Measurements from ENCODE around the gene TEX2. TPM values are rescaled to one million over a fixed set of nuclear protein-coding genes. Genes with fewer than 3 reads are reported as not detected.

TEX2 gene
- total and polyA plus RNA-seq, 2 donors (not counting 1 experiment from before 2014, with no cell fraction given) = 4.0 to 7.6 TPM

- no peaks in the 10 kb centered on the region for H3K4me1 ChIP-seq (ENCODE audit: control insufficient read depth in 2 of 2, insufficient read depth in 2 of 2, low read length in 2 of 2)
Observed at GRCh38 chr17:64160378-64160777, 102.7 kb downstream of the TEX2 start.

GRCh38 chr17:64158831-64159590 lies 104.0 kb downstream of the TEX2 start:
- Mint-ChIP-seq H3K27ac (no peak overlapping the region), H3K27me3 (no peaks in the 10 kb centered on the region), H3K4me1 (no peaks in the 10 kb centered on the region), H3K9me3 (ENCODE audit: insufficient read depth) (no peaks in the 10 kb centered on the region), H3K4me3 (no peak overlapping the region)
- Histone ChIP-seq H3K36me3 (replicated peaks in 1 of 2; ENCODE audit: control extremely low read depth in 1 of 2, control insufficient read depth in 1 of 2, extremely low read depth in 1 of 2, insufficient read depth in 2 of 2, low read length in 1 of 2) (no peaks in the 10 kb centered on the region), H3K9me3 (ENCODE audit: control extremely low read depth in 1 of 3, control insufficient read depth in 2 of 3, insufficient read depth in 1 of 3, low read length in 2 of 3) (no peaks in the 10 kb centered on the region), H3K4me3 (ENCODE audit: control extremely low read depth in 1 of 5, extremely low read depth in 1 of 5, insufficient read depth in 1 of 5, low read depth in 2 of 5, low read length in 4 of 5) (no peak overlapping the region), H2AFZ (ENCODE audit: insufficient read depth, low read depth, low read length, poor library complexity, severe bottlenecking) (no peak overlapping the region), H3K27me3 (replicated peaks in 1 of 4; ENCODE audit: control extremely low read depth in 1 of 4, control insufficient read depth in 3 of 4, insufficient read depth in 4 of 4, low read length in 3 of 4) (no peaks in the 10 kb centered on the region), H3K4me2 (replicated peaks; ENCODE audit: low read depth, low read length, poor library complexity, severe bottlenecking) (no peak overlapping the region), H4K20me1 (ENCODE audit: control insufficient read depth, insufficient read depth, low read length, poor library complexity, severe bottlenecking) (no peaks in the 10 kb centered on the region), H3K9ac (ENCODE audit: low read length) (no peak overlapping the region), H3K27ac (ENCODE audit: low read length in 2 of 2) (no peak overlapping the region), H3K79me2 (ENCODE audit: control insufficient read depth, insufficient read depth, low read length) (no peaks in the 10 kb centered on the region), H3K4me1 (ENCODE audit: control insufficient read depth in 2 of 2, insufficient read depth in 2 of 2, low read length in 2 of 2) (no peaks in the 10 kb centered on the region)
- WGBS (ENCODE audit: insufficient coverage) = 97% methylated on average over 11 of the region's 12 CpGs
- intact Hi-C loops (cut with micrococcal nuclease) = no loop called here
- DNase-seq (no peak), ATAC-seq (ENCODE audit: low read depth) (no peak)
- CTCF ChIA-PET = interaction anchor here (0.5 to 1.2 kb wide), 2 partner anchors 22 to 123 kb away, joined by 3 read pairs; no protein-coding TSS in a partner anchor
- TF ChIP-seq, protein P1, sequence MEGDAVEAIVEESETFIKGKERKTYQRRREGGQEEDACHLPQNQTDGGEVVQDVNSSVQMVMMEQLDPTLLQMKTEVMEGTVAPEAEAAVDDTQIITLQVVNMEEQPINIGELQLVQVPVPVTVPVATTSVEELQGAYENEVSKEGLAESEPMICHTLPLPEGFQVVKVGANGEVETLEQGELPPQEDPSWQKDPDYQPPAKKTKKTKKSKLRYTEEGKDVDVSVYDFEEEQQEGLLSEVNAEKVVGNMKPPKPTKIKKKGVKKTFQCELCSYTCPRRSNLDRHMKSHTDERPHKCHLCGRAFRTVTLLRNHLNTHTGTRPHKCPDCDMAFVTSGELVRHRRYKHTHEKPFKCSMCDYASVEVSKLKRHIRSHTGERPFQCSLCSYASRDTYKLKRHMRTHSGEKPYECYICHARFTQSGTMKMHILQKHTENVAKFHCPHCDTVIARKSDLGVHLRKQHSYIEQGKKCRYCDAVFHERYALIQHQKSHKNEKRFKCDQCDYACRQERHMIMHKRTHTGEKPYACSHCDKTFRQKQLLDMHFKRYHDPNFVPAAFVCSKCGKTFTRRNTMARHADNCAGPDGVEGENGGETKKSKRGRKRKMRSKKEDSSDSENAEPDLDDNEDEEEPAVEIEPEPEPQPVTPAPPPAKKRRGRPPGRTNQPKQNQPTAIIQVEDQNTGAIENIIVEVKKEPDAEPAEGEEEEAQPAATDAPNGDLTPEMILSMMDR (IDR thresholded peaks at IDR 0.05) = no peak
- no peak for TF ChIP-seq EZH2 (IDR thresholded peaks at IDR 0.05; ENCODE audit: borderline replicate concordance, insufficient read depth, low read depth, low read length, poor library complexity, severe bottlenecking)
- POLR2A ChIA-PET = no interaction called here

More at GRCh38 chr17:64160378-64160777, 102.7 kb downstream of the TEX2 start:
- TF ChIP-seq EZH2 (IDR thresholded peaks at IDR 0.05; ENCODE audit: borderline replicate concordance, insufficient read depth, low read depth, low read length, poor library complexity, severe bottlenecking) = no peak
- TF ChIP-seq, protein P1 (IDR thresholded peaks at IDR 0.05) = no peak
- Histone ChIP-seq H3K79me2 (ENCODE audit: control insufficient read depth, insufficient read depth, low read length) (no peaks in the 10 kb centered on the region), H2AFZ (ENCODE audit: insufficient read depth, low read depth, low read length, poor library complexity, severe bottlenecking) (no peak overlapping the region), H3K9me3 (ENCODE audit: control extremely low read depth in 1 of 3, control insufficient read depth in 2 of 3, insufficient read depth in 1 of 3, low read length in 2 of 3) (no peaks in the 10 kb centered on the region), H3K27ac (ENCODE audit: low read length in 2 of 2) (no peak overlapping the region), H3K36me3 (replicated peaks in 1 of 2; ENCODE audit: control extremely low read depth in 1 of 2, control insufficient read depth in 1 of 2, extremely low read depth in 1 of 2, insufficient read depth in 2 of 2, low read length in 1 of 2) (no peaks in the 10 kb centered on the region), H3K9ac (ENCODE audit: low read length) (no peak overlapping the region), H3K27me3 (replicated peaks in 1 of 4; ENCODE audit: control extremely low read depth in 1 of 4, control insufficient read depth in 3 of 4, insufficient read depth in 4 of 4, low read length in 3 of 4) (no peaks in the 10 kb centered on the region), H3K4me3 (ENCODE audit: control extremely low read depth in 1 of 5, extremely low read depth in 1 of 5, insufficient read depth in 1 of 5, low read depth in 2 of 5, low read length in 4 of 5) (no peak overlapping the region), H3K4me2 (replicated peaks; ENCODE audit: low read depth, low read length, poor library complexity, severe bottlenecking) (no peak overlapping the region), H4K20me1 (ENCODE audit: control insufficient read depth, insufficient read depth, low read length, poor library complexity, severe bottlenecking) (no peaks in the 10 kb centered on the region)
- ATAC-seq (ENCODE audit: low read depth) = no peak
- Mint-ChIP-seq H3K4me1 (no peaks in the 10 kb centered on the region), H3K9me3 (ENCODE audit: insufficient read depth) (no peaks in the 10 kb centered on the region), H3K27ac (no peak overlapping the region), H3K4me3 (no peak overlapping the region), H3K27me3 (no peaks in the 10 kb centered on the region)
- ChIA-PET CTCF (interaction anchor here (1.2 kb wide), 1 partner anchor 122 kb away, joined by 3 read pairs; no protein-coding TSS in a partner anchor), POLR2A (no interaction called here)
- no peak for DNase-seq
- WGBS (ENCODE audit: insufficient coverage) = 100% methylated on average over 4 of the region's 4 CpGs
- intact Hi-C loops (cut with micrococcal nuclease) = no loop called here
